ENCODE results near the gene MAPKAP1. TPM values are rescaled to one million over a fixed set of nuclear protein-coding genes. Genes with fewer than 3 reads are reported as not detected.

MAPKAP1 gene
- polyA plus RNA-seq, 1 donor from 2014 or later: 57.5 TPM

GRCh38 chr9:125477089-125477544, 229.9 kb downstream of the MAPKAP1 start:
- no peaks in the 10 kb centered on the region for H3K9me2 ChIP-seq (ENCODE audit: insufficient read depth, low read length)
- no peaks in the 10 kb centered on the region for H3K79me2 ChIP-seq (replicated peaks; ENCODE audit: insufficient read depth, low read length)
- H3K4me3 ChIP-seq (ENCODE audit: low read length): no peak overlapping the region
- no peaks in the 10 kb centered on the region for H4K20me1 ChIP-seq (ENCODE audit: insufficient read depth)
- H3K36me3 ChIP-seq (ENCODE audit: insufficient read depth, low read length): no peaks in the 10 kb centered on the region
- H3K4me2 ChIP-seq (ENCODE audit: low read length): no peak overlapping the region
- no peak overlapping the region for H3K27ac ChIP-seq (ENCODE audit: low read length)
- no peak for TF ChIP-seq MXI1 (conservative IDR thresholded peaks at IDR 0.05; ENCODE audit: poor library complexity, severe bottlenecking)
- TF ChIP-seq EP300 (conservative IDR thresholded peaks at IDR 0.05; ENCODE audit: poor library complexity, severe bottlenecking): no peak
- no peak for TF ChIP-seq RAD21 (conservative IDR thresholded peaks at IDR 0.05)
- TF ChIP-seq EZH2 (IDR thresholded peaks at IDR 0.05; ENCODE audit: borderline replicate concordance, insufficient read depth, low read length, poor library complexity, severe bottlenecking): no peak
- TF ChIP-seq REST (IDR thresholded peaks at IDR 0.05; ENCODE audit: borderline replicate concordance): no peak
- no peak for TF ChIP-seq CTCF (IDR thresholded peaks at IDR 0.05; ENCODE audit: poor library complexity, severe bottlenecking)
- TF ChIP-seq TAF1 (IDR thresholded peaks at IDR 0.05; ENCODE audit: low read depth): no peak
- TF ChIP-seq POLR2AphosphoS5 (IDR thresholded peaks at IDR 0.05): no peak
- no peak for TF ChIP-seq SMC3 (conservative IDR thresholded peaks at IDR 0.05; ENCODE audit: poor library complexity)
- H3F3A ChIP-seq (ENCODE audit: insufficient read depth, low read length, poor library complexity, severe bottlenecking): no peaks in the 10 kb centered on the region
- H3K9me3 ChIP-seq (ENCODE audit: low read length): no peaks in the 10 kb centered on the region
- no peaks in the 10 kb centered on the region for H3K27me3 ChIP-seq (ENCODE audit: insufficient read depth, low read depth, low read length)
- no peak overlapping the region for H3K9ac ChIP-seq (ENCODE audit: low read length)
- no peak overlapping the region for H2AFZ ChIP-seq (ENCODE audit: low read depth, low read length)

- Histone ChIP-seq H3K4me3 (ENCODE audit: low read length) (no peak overlapping the region), H3K27me3 (ENCODE audit: insufficient read depth, low read depth, low read length) (no peaks in the 10 kb centered on the region), H3K9ac (ENCODE audit: low read length) (no peak overlapping the region), H3K36me3 (ENCODE audit: insufficient read depth, low read length) (no peaks in the 10 kb centered on the region), H3K4me2 (ENCODE audit: low read length) (no peak overlapping the region), H3K79me2 (replicated peaks; ENCODE audit: insufficient read depth, low read length) (no peaks in the 10 kb centered on the region), H4K20me1 (ENCODE audit: insufficient read depth) (no peaks in the 10 kb centered on the region), H3F3A (ENCODE audit: insufficient read depth, low read length, poor library complexity, severe bottlenecking) (no peaks in the 10 kb centered on the region), H3K9me2 (ENCODE audit: insufficient read depth, low read length) (no peaks in the 10 kb centered on the region), H3K27ac (ENCODE audit: low read length) (no peak overlapping the region), H3K9me3 (ENCODE audit: low read length) (no peaks in the 10 kb centered on the region), H2AFZ (ENCODE audit: low read depth, low read length) (no peak overlapping the region)
- TF ChIP-seq TAF1 (IDR thresholded peaks at IDR 0.05; ENCODE audit: low read depth) (no peak), EZH2 (IDR thresholded peaks at IDR 0.05; ENCODE audit: borderline replicate concordance, insufficient read depth, low read length, poor library complexity, severe bottlenecking) (no peak), POLR2AphosphoS5 (IDR thresholded peaks at IDR 0.05) (no peak), MXI1 (conservative IDR thresholded peaks at IDR 0.05; ENCODE audit: poor library complexity, severe bottlenecking) (no peak), REST (IDR thresholded peaks at IDR 0.05; ENCODE audit: borderline replicate concordance) (no peak), SMC3 (conservative IDR thresholded peaks at IDR 0.05; ENCODE audit: poor library complexity) (no peak), CTCF (IDR thresholded peaks at IDR 0.05; ENCODE audit: poor library complexity, severe bottlenecking) (no peak), EP300 (conservative IDR thresholded peaks at IDR 0.05; ENCODE audit: poor library complexity, severe bottlenecking) (no peak), RAD21 (conservative IDR thresholded peaks at IDR 0.05) (no peak)
These were observed 230.4 kb downstream of the MAPKAP1 start for GRCh38 chr9:125476645-125477044.
